Measurements from ENCODE around the gene RPS23.

The RPS23 gene

GRCh38 chr5:82277987-82278710, at the start of gene RPS23:
TSS of gene RPS23 (minus strand) at chr5:82278354. CDS start at chr5:82278323, 31 bp downstream.
- FAIRE-seq, result no peak

- FAIRE-seq, result no peak
Measured at GRCh38 chr5:82327941-82328340, 49.8 kb upstream of the RPS23 start.

GRCh38 chr5:82325996-82326395, 47.8 kb upstream of the RPS23 start:
- no peak for FAIRE-seq

DNA sequence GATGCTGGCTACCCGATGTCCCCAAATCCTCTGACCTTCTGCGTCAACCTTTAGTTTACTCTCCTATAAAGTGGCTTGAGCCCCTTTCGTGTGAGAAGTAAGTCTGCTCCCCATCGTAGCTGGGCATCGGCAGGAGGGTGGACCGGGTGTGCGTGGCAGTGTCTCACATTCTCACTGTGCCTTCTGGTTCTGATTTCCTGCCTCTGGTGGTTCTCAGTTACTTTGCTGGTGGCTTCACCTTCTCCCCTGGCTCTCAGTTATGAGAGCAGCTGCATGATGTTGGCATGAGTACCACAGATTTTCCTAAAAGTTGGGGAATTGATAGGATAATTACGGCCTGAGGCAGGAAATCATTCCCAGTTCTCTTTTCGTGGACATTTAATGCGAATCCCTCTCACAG, 47.0 kb upstream of the RPS23 start:
- FAIRE-seq, result no peak

GRCh38 chr5:82320966-82321365, 42.8 kb upstream of the RPS23 start:
- no peak for FAIRE-seq

DNA sequence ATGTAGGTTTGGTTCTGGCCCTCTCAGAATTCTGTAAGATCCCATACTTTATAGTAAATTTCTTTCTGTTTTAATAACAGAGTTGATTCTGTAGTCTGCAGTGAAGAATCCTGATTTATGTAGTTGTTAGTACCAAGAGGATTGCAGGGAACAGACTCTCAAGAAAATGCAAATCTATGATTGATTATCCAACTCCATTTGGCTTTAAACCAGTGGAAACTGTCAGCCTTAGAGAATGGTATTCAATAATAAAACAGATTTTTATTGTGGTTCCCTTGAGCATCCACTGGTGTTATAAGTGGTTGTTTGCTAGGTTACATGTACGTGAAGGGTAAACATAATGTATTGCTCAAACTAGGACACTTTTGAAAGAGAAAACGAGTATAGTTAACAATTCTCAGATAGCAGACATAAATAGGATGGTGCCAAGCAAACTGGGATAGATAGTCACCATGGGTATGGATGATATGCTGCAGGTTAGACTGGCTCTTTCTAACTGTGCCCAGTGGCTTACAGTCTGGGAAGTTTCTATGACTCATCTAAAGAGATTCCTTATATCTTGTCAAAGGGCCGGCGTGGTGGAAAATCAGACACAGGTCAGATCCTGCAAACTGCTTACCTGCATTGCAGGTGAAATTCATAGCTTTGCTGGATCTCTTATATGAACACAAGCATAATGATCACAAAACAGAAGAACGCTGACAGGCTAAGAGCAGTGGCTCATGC, 41.7 kb upstream of the RPS23 start:
- FAIRE-seq, result no peak

GRCh38 chr5:82319192-82319591, 41.0 kb upstream of the RPS23 start:
- FAIRE-seq, result no peak

GRCh38 chr5:82314964-82315758, 37.0 kb upstream of the RPS23 start:
- no peak for FAIRE-seq

- FAIRE-seq, result no peak
Measured at GRCh38 chr5:82313016-82313415, 34.9 kb upstream of the RPS23 start.

- FAIRE-seq, result no peak
Measured at GRCh38 chr5:82312373-82312856, 34.3 kb upstream of the RPS23 start.

- FAIRE-seq, result no peak
Measured at GRCh38 chr5:82309091-82309531, 31.0 kb upstream of the RPS23 start.

GRCh38 chr5:82308416-82308815, 30.3 kb upstream of the RPS23 start:
- no peak for FAIRE-seq

DNA sequence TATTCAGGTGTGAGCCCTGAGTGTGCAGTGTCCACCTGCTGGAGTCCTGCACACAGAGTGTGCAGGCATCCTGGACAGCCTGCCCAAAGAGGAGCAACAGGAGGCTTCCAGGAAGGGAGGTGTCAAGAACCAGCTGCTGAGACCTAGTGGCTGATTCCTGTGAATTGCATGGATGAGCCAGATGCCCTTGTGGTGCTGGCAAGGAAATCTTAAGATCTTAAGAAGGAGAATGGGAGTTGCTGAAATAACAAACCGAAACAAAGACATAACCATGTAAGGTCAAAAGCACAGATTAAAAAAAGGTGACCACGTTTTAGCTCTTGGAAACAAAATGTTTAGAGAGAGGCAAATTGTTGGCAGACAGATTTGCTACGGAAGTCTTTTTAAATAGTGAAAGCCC, 29.3 kb upstream of the RPS23 start:
- FAIRE-seq, result no peak

- no peak for FAIRE-seq
Measured at GRCh38 chr5:82306151-82306550, 28.0 kb upstream of the RPS23 start.

GRCh38 chr5:82301190-82301589, 23.0 kb upstream of the RPS23 start:
- FAIRE-seq, result no peak

GRCh38 chr5:82298668-82299067, 20.5 kb upstream of the RPS23 start:
- FAIRE-seq, result no peak

DNA sequence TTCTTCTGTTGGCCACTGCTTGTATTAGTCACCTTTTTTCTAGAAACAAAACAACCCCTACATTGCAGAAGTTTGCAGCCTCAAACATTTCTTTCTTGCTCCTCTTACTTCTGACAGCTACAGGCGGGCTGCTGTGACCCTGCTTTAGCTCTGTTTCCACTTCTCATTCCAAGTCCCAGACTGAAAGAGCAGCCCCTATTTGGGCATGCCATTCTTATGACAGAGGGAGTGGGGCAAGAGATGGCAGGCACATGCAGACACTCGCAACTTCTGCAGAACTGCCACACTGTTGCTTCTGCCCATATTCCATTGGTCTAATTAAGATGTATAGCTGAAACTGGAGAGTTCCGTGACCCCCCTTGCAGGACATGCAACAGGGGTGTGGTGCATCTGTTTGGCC, 19.6 kb upstream of the RPS23 start:
- no peak for FAIRE-seq

GRCh38 chr5:82296929-82297328, 18.8 kb upstream of the RPS23 start:
- FAIRE-seq, result no peak

DNA sequence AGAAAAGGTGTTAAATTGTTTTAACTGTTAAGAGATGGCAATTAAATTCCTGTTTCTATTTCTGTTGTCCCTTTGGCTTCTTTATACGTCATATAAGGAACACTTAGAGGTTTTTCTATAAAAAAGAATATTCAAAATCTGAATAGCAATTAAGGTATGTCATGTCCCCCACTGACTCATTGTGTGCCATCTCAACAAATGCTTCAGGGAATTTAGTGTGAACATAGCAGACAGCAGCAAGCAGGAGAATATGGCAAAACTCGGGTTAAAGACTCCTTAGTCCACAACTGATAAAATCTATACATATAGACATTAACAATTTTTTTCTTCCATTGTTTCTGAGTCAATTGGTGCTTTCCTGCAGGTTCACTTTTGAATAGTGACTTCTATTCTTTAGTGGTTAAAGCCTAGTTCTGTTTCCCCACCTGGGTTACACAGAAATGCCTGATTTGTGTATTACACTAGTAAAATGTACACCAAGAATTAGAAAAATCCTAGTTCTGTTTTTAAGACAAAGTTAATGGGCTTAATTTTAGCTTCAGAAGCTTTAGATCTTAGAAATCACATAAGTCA, 17.9 kb upstream of the RPS23 start:
- no peak for FAIRE-seq

GRCh38 chr5:82295144-82295543, 17.0 kb upstream of the RPS23 start:
- no peak for FAIRE-seq

DNA sequence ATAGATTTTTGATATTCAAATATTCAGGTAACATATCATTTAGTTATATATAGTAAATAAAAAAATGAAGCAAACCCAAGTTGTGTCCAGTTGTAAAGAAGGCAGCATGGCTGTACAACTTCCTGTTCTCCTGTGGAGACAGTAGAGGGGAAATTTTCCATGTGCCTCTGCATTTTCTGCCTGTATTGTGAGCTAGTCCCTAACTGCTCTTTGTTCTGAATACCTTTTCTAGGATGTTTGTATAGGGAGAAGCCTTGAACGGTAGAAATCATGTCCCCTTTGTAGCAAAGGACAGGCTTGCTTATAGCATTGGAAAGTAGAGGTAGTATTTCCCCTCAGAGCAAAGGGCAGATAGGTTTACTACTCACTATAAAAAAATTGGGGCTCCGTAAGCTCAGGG, 13.3 kb upstream of the RPS23 start:
- FAIRE-seq, result no peak

DNA sequence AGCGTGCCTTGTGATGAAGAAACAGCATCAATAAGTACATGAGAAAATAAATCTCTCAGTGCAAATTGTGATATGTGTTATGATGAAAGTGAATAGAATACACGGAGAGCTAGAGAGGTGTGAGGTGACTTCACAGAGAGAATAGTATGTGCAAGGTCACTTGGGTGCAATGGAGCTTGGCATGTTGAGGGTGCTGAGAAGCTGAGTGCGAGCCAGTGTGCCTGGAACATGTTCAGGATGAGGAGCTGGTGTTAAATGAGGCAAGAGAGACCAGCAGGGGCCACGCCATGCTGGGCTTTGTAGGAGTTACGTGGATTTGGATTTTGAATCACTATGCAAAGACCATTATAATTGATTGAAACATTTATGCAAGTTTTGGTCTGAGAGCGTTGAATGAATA, 12.8 kb upstream of the RPS23 start:
- FAIRE-seq, result no peak

DNA sequence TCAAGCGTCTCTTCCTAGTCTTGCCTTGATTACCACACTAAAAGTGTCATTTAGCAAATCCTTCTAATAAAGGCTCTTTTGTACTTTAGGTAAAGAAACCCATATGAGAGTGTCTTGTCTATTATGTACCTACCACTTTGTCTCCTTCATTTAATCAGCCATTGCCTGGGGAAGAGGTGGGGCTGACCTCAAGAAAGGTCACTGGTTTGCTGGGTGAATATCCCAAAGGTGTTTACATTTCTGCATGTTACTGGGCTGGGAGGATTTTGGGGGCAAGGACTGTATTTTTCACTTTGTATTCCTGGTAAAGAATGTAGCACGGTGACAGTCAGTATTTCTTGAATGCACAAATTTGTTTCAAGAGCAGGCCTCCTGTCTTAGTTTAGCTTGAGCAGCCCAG, 11.9 kb upstream of the RPS23 start:
- FAIRE-seq, result no peak

Measured in colon (tissue), 2 donors.